Esophagus muscularis mucosa (tissue), 4 donors: ENCODE results near the gene HYCC2. TPM values are rescaled to one million over a fixed set of nuclear protein-coding genes. Genes with fewer than 3 reads are reported as not detected.
"Not testable (repeated sequence)": the region's sequence is repeated elsewhere in the genome, so short reads cannot be mapped to it uniquely, and the experiment has no call there.

ENCODE experiments used
- DNase-seq: peaks from one replicate; pipeline ENCODE4 v3.0.0-alpha.2; 2017; ENCODE audit errors: extremely low spot score
- H3K27ac ChIP-seq, 4 donors: fragments of 200-600 bp; sonication (generic); replicated peaks in 1 of 4; 1 replicate in 3 of 4; 2 replicates in 1 of 4; pipeline ENCODE4 v1.5.1; 2016 to 2019; ENCODE audit warnings: mild to moderate bottlenecking in 1 of 4
- H3K27me3 ChIP-seq, 4 donors: fragments of 200-600 bp; sonication (generic); one replicate each; pipeline versions ENCODE4 v1.5.1 to v1.6.0; 2016 to 2019
- H3K36me3 ChIP-seq, 4 donors: fragments of 200-600 bp; sonication (generic); one replicate each; pipeline ENCODE4 v1.5.1; 2016 to 2019
- H3K4me1 ChIP-seq, 4 donors: fragments of 200-600 bp; sonication (generic); one replicate each; pipeline ENCODE4 v1.5.1; 2016 to 2019
- H3K4me3 ChIP-seq, 4 donors: fragments of 200-600 bp; sonication (generic); 1 replicate in 2 of 4; 2 replicates in 2 of 4; pipeline ENCODE4 v1.5.1; 2016 to 2019; ENCODE audit warnings: mild to moderate bottlenecking in 4 of 4, moderate library complexity in 1 of 4
- H3K9me3 ChIP-seq, 4 donors: fragments of 200-600 bp; sonication (generic); 1 replicate in 3 of 4; 2 replicates in 1 of 4; pipeline ENCODE4 v1.5.1; 2016 to 2019
- CTCF ChIP-seq, 3 experiments: fragments of 200-600 bp in 2 of 3; fragments of 450-650 bp in 1 of 3; sonication (generic) in 2 of 3; IDR thresholded peaks; one replicate each; pipeline ENCODE4 v1.5.1; 2017 to 2019; ENCODE audit warnings: antibody characterized with exemption in 3 of 3, mild to moderate bottlenecking in 2 of 3, moderate library complexity in 1 of 3
- EP300 ChIP-seq: sonication (generic); formaldehyde crosslinking; IDR thresholded peaks from one replicate; pipeline ENCODE4 v1.6.1; 2017; ENCODE audit warnings: antibody characterized with exemption
- POLR2A ChIP-seq: fragments of 450-650 bp; IDR thresholded peaks from one replicate; pipeline ENCODE4 v1.6.1; 2017; ENCODE audit warnings: antibody characterized with exemption, moderate library complexity, mild to moderate bottlenecking, low read depth
- POLR2AphosphoS5 ChIP-seq, 2 donors: sonication (generic); formaldehyde crosslinking; IDR thresholded peaks; one replicate each; pipeline ENCODE4 v1.6.1; 2017; ENCODE audit warnings: antibody characterized with exemption in 2 of 2
- WGBS: methylation state at CpG from one replicate; pipeline ENCODE4 v1.1.5; 2018; 5-methylcytosine and 5-hydroxymethylcytosine counted together
- intact Hi-C: fragments of 100-400 bp; cut with DNase I; formaldehyde crosslinking; loops from one replicate; pipeline ENCODE4 v1.15.1; 2023
- total RNA-seq, 4 donors: library from RNA; depleted of rRNA; stranded (reverse); fragments of >200 nt; gene quantifications; one replicate each; pipeline versions ENCODE4 v1.1.0 to v1.2.1, GENCODE V29; 2016

Gene HYCC2
- total RNA-seq, 4 donors from 2014 or later, result 9.1 to 15.4 (median 10.8) TPM

GRCh38 chr2:201070948-201071478 lies 458 bp downstream of the HYCC2 start:
- Histone ChIP-seq H3K36me3 (no peaks in the 10 kb centered on the region), H3K4me3 (peak overlapping the region; percentile 70 to 90 (median 79)), H3K27me3 (no peaks in the 10 kb centered on the region), H3K27ac (peak overlapping the region; percentile 85 to 91 (median 88)), H3K9me3 (no peaks in the 10 kb centered on the region), H3K4me1 (peaks cover 35 to 77% (median 71%) of the 10 kb centered on the region in 4 donors)
- no peak for DNase-seq
- intact Hi-C loops, result loop anchor here (5.0 to 10.0 kb wide), 3 partner anchors 46 to 109 kb away; partner anchors contain the start of genes CFLAR and ORC2
- no peak for TF ChIP-seq EP300
- no peak for TF ChIP-seq POLR2A
- TF ChIP-seq CTCF (IDR thresholded peaks at IDR 0.05), result no peak
- no peak for TF ChIP-seq POLR2AphosphoS5 (IDR thresholded peaks at IDR 0.05)
- WGBS, result under 1% methylated on average over 19 of the region's 21 CpGs

GRCh38 chr2:201064797-201065329 lies 6.6 kb downstream of the HYCC2 start:
- no peak overlapping the region for H3K27ac ChIP-seq
- no peaks in the 10 kb centered on the region for H3K9me3 ChIP-seq
- peaks cover 16 to 33% (median 30%) of the 10 kb centered on the region in 4 donors for H3K4me1 ChIP-seq
- WGBS, result 80% methylated on average over 2 of the region's 2 CpGs
- H3K36me3 ChIP-seq, result peaks cover 0 to 12% (median 7%) of the 10 kb centered on the region in 4 donors
- no peaks in the 10 kb centered on the region for H3K27me3 ChIP-seq
- TF ChIP-seq CTCF (IDR thresholded peaks at IDR 0.05) (no peak), POLR2A (no peak), EP300 (no peak), POLR2AphosphoS5 (IDR thresholded peaks at IDR 0.05) (no peak)
- intact Hi-C loops, result loop anchor here (2.0 to 5.0 kb wide), 2 partner anchors 87 to 160 kb away; no protein-coding TSS in a partner anchor
- no peak overlapping the region for H3K4me3 ChIP-seq
- no peak for DNase-seq

GRCh38 chr2:201063516-201063915 lies 8.0 kb downstream of the HYCC2 start:
- DNase-seq, H3K27ac ChIP-seq, intact Hi-C loops, H3K9me3 ChIP-seq, H3K27me3 ChIP-seq, H3K4me3 ChIP-seq: not testable (repeated sequence)
- H3K36me3 ChIP-seq, result peaks cover 0 to 18% (median 13%) of the 10 kb centered on the region in 4 donors
- peaks cover 10 to 19% (median 17%) of the 10 kb centered on the region in 4 donors for H3K4me1 ChIP-seq
- WGBS, result 93% methylated on average over 5 of the region's 5 CpGs

- TF ChIP-seq POLR2AphosphoS5 (IDR thresholded peaks at IDR 0.05) (no peak), CTCF (IDR thresholded peaks at IDR 0.05) (no peak)
- Histone ChIP-seq H3K9me3 (no peaks in the 10 kb centered on the region), H3K36me3 (peaks cover 0 to 18% (median 13%) of the 10 kb centered on the region in 4 donors), H3K27ac (no peak overlapping the region), H3K4me3 (no peak overlapping the region), H3K27me3 (no peaks in the 10 kb centered on the region), H3K4me1 (peaks cover 12 to 17% (median 14%) of the 10 kb centered on the region in 4 donors)
- intact Hi-C loops, result no loop called here
- no peak for DNase-seq
- whole genome bisulfite sequencing, result 96% methylated on average over 10 of the region's 10 CpGs
Observed at GRCh38 chr2:201059961-201060755, 11.3 kb downstream of the HYCC2 start.

GRCh38 chr2:201058914-201059313 lies 12.6 kb downstream of the HYCC2 start:
- intact Hi-C loops, result no loop called here
- H3K36me3 ChIP-seq, result peaks cover 0 to 19% (median 14%) of the 10 kb centered on the region in 4 donors
- WGBS, result 73% methylated on average over 1 of the region's 1 CpG

More at GRCh38 chr2:201058914-201059313, 12.6 kb downstream of the HYCC2 start:
- no peak for TF ChIP-seq EP300
- no peak for TF ChIP-seq POLR2AphosphoS5 (IDR thresholded peaks at IDR 0.05)
- TF ChIP-seq CTCF (IDR thresholded peaks at IDR 0.05), result no peak
- no peak for TF ChIP-seq POLR2A
- Histone ChIP-seq H3K27me3 (no peaks in the 10 kb centered on the region), H3K9me3 (no peaks in the 10 kb centered on the region), H3K4me3 (no peak overlapping the region), H3K4me1 (peaks cover 12 to 17% (median 14%) of the 10 kb centered on the region in 4 donors), H3K27ac (no peak overlapping the region)
- no peak for DNase-seq
